SH-SY5Y (cell line): ENCODE measurements around the gene ZSWIM2.

Source experiments
- GATA2 ChIP-seq: IDR thresholded peaks from 2 replicates; pipeline ENCODE4 v1.6.1; 2011; ENCODE audit warnings: mild to moderate bottlenecking, low read depth, low read length
- GATA3 ChIP-seq: IDR thresholded peaks from 2 replicates; pipeline ENCODE4 v1.6.1; 2011; ENCODE audit warnings: low read depth, mild to moderate bottlenecking, low read length, moderate library complexity

DNA sequence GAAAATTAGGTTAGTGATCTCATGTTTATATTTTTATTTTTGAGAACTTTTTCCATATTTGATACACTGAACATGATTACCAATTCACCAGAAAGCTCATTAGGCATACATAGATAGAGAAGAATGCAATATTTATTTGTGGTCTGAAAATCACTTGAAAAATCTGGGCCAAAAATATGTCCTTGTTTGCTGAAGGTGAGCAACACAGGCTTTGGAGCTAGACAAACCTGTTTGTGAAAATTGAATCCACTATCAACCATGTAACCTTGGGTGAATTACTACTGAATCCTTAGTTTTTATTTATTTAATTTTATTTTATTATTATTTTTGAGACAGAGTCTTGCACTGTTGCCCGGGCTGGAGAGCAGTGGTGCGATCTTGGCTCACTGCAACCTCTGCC, 46.5 kb upstream of the ZSWIM2 start:
- TF ChIP-seq GATA2 (no peak), GATA3 (no peak)
